Epithelial cell of proximal tubule (primary cell): ENCODE data around the gene MAD1L1. TPM values are rescaled to one million over a fixed set of nuclear protein-coding genes. Genes with fewer than 3 reads are reported as not detected.

Source experiments
- DNase-seq: peaks from one replicate; pipeline ENCODE4 v3.0.0-alpha.2; 2011; ENCODE audit warnings: low read depth
- H3K4me3 ChIP-seq: 2 replicates; pipeline ENCODE4 v1.5.1; 2011; ENCODE audit warnings: low read depth, mild to moderate bottlenecking, low read length
- CTCF ChIP-seq: conservative IDR thresholded peaks from 2 replicates; pipeline ENCODE4 v1.5.1; 2012; ENCODE audit warnings: low read depth, mild to moderate bottlenecking, low read length
- total RNA-seq: library from RNA; depleted of rRNA; stranded (reverse); fragments of >200 nt; gene quantifications from 2 replicates; pipeline ENCODE4 v1.2.3, GENCODE V29; 2015

MAD1L1 gene
- total RNA-seq, 1 donor from 2014 or later: 83.4 TPM

- TF ChIP-seq CTCF: no peak
- no peak for DNase-seq
- no peak overlapping the region for H3K4me3 ChIP-seq
These were observed 242.6 kb downstream of the MAD1L1 start for GRCh38 chr7:1990001-1990670.

- no peak for TF ChIP-seq CTCF
- no peak overlapping the region for H3K4me3 ChIP-seq
- no peak for DNase-seq
These were observed 243.5 kb downstream of the MAD1L1 start for GRCh38 chr7:1989049-1989860.

GRCh38 chr7:1988533-1988930 lies 244.2 kb downstream of the MAD1L1 start:
- TF ChIP-seq CTCF: no peak
- DNase-seq: no peak
- no peak overlapping the region for H3K4me3 ChIP-seq

GRCh38 chr7:1987591-1988532 lies 244.9 kb downstream of the MAD1L1 start:
- H3K4me3 ChIP-seq: no peak overlapping the region
- no peak for TF ChIP-seq CTCF
- no peak for DNase-seq

- no peak for DNase-seq
- no peak for TF ChIP-seq CTCF
- H3K4me3 ChIP-seq: no peak overlapping the region
These were observed 245.6 kb downstream of the MAD1L1 start for GRCh38 chr7:1987084-1987535.

GRCh38 chr7:1986366-1987083 lies 246.2 kb downstream of the MAD1L1 start:
- no peak for DNase-seq
- H3K4me3 ChIP-seq: no peak overlapping the region
- TF ChIP-seq CTCF: no peak
